ENCODE data around the gene CATSPER2. TPM values are rescaled to one million over a fixed set of nuclear protein-coding genes. Genes with fewer than 3 reads are reported as not detected.
"Not testable (repeated sequence)": the region's sequence is repeated elsewhere in the genome, so short reads cannot be mapped to it uniquely, and the experiment has no call there.

The CATSPER2 gene
- total RNA-seq, 1 donor from 2014 or later: 0.17 TPM

GRCh38 chr15:43625106-43625505 is 23.5 kb downstream of the CATSPER2 start:
- H3K4me3 ChIP-seq (ENCODE audit: low read depth, low read length): no peak overlapping the region
- DNase-seq (ENCODE audit: low read depth): no peak
- TF ChIP-seq, protein P1, sequence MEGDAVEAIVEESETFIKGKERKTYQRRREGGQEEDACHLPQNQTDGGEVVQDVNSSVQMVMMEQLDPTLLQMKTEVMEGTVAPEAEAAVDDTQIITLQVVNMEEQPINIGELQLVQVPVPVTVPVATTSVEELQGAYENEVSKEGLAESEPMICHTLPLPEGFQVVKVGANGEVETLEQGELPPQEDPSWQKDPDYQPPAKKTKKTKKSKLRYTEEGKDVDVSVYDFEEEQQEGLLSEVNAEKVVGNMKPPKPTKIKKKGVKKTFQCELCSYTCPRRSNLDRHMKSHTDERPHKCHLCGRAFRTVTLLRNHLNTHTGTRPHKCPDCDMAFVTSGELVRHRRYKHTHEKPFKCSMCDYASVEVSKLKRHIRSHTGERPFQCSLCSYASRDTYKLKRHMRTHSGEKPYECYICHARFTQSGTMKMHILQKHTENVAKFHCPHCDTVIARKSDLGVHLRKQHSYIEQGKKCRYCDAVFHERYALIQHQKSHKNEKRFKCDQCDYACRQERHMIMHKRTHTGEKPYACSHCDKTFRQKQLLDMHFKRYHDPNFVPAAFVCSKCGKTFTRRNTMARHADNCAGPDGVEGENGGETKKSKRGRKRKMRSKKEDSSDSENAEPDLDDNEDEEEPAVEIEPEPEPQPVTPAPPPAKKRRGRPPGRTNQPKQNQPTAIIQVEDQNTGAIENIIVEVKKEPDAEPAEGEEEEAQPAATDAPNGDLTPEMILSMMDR (conservative IDR thresholded peaks at IDR 0.05; ENCODE audit: low read depth, low read length): no peak

- DNase-seq (ENCODE audit: low read depth); H3K4me3 ChIP-seq (ENCODE audit: low read depth, low read length): not testable (repeated sequence)
Measured at GRCh38 chr15:43622068-43622799, 26.4 kb downstream of the CATSPER2 start.

DNA sequence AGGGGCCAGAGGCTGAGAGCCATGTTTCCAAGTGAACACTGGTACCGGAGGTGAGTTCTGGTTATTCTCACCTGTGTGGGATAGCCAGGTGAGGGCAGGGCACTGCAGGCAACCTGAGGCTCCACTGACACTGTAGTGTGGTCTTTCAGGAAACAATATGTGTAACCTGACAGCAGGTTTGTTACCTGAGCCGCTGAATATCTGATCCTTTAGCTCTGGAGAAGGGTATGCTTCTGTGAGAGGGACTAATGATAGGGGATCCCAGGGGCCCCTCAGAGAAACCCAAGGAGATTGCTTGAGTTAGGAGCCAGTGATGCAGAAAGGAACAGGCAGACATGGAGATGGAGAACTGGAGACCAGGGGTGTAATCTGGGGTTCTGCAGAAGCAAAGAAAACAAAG is 29.9 kb downstream of the CATSPER2 start, which contains the start of gene STRC:
TSS of gene STRC (minus strand) at position 101 of the 400 bp plus-strand sequence. CDS start at position 23, 78 bp downstream.
- DNase-seq (ENCODE audit: low read depth); H3K4me3 ChIP-seq (ENCODE audit: low read depth, low read length): not testable (repeated sequence)

DNA sequence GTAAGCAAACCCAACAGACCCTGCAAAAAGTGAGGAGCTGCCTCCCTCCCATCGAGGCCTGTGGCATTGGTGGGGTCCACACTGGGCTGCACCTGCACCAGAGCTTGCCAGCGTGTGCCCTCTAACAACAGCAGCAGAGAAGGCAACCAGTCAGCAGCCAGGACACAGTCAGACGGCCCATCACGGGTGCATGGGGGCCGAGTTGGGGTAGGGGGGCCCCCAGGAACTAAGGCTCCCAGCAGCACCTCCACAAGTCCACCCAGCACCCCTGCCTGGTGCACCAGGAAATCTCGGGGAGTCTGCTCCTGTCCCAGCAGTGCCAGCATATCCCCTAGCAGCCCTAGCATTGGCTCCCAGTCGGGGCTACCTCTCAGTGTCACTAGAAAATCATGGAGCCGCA is 30.9 kb downstream of the CATSPER2 start:
- not testable (repeated sequence) for DNase-seq (ENCODE audit: low read depth); H3K4me3 ChIP-seq (ENCODE audit: low read depth, low read length)

- not testable (repeated sequence) for DNase-seq (ENCODE audit: low read depth); H3K4me3 ChIP-seq (ENCODE audit: low read depth, low read length)
Measured at GRCh38 chr15:43602233-43602632, 46.4 kb downstream of the CATSPER2 start.

DNA sequence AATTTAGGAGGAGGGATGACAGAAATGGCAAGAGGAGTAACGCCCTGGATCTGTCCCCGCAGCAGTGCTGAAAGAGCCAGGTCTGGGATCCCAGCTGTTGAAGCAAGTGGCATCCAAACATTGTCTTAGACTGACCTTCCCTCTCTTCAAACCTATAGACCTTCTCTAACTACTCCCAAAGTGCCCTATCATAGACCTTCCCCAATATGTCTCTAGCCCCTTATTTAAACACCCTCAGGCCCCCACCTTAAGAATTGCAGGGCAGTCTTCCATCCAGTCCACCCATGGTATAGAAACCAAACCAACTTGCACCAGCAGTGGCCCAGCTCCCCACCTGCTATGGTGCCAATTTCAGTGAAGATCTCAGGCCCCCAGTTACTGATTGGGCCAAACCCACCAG is 48.4 kb downstream of the CATSPER2 start:
- not testable (repeated sequence) for H3K4me3 ChIP-seq (ENCODE audit: low read depth, low read length); DNase-seq (ENCODE audit: low read depth)

GRCh38 chr15:43599131-43599530 is 49.5 kb downstream of the CATSPER2 start:
- H3K4me3 ChIP-seq (ENCODE audit: low read depth, low read length); DNase-seq (ENCODE audit: low read depth): not testable (repeated sequence)

- not testable (repeated sequence) for DNase-seq (ENCODE audit: low read depth)
Measured at GRCh38 chr15:43593328-43594190, 55.1 kb downstream of the CATSPER2 start, which contains the start of gene CKMT1B. Gene CKMT1B (plus strand): TSS chr15:43594027. CDS start chr15:43594219, 192 bp downstream.

GRCh38 chr15:43592841-43593240 is 55.8 kb downstream of the CATSPER2 start:
- DNase-seq (ENCODE audit: low read depth); H3K4me3 ChIP-seq (ENCODE audit: low read depth, low read length): not testable (repeated sequence)

More at GRCh38 chr15:43593328-43594190, 55.1 kb downstream of the CATSPER2 start, which contains the start of gene CKMT1B:
- H3K4me3 ChIP-seq (ENCODE audit: low read depth, low read length): not testable (repeated sequence)

GRCh38 chr15:43589778-43590466 is 58.7 kb downstream of the CATSPER2 start, which contains the start of gene PPIP5K1:
Gene PPIP5K1 (minus strand): TSS chr15:43590208. CDS start chr15:43584504, 5,704 bp downstream.
- not testable (repeated sequence) for H3K4me3 ChIP-seq (ENCODE audit: low read depth, low read length); DNase-seq (ENCODE audit: low read depth)

Other genes starting within 250 kb of the CATSPER2 start
- 17.5 and 28.8 TPM in 2 replicates for gene TP53BP1, start 155.7 kb downstream of the CATSPER2 start, total RNA-seq
- gene MAP1A, start 131.2 kb downstream of the CATSPER2 start, total RNA-seq: 0.72 and 1.7 TPM in 2 replicates
- gene PPIP5K1, start 58.6 kb downstream of the CATSPER2 start, total RNA-seq: 5.9 and 6.7 TPM in 2 replicates
- 2.9 and 4.3 TPM in 2 replicates for gene CKMT1B, start 54.8 kb downstream of the CATSPER2 start, total RNA-seq
- gene STRC, start 30.0 kb downstream of the CATSPER2 start, total RNA-seq: 0.07 and 0.17 TPM in 2 replicates
- gene CKMT1A, start 45.0 kb upstream of the CATSPER2 start, total RNA-seq: 4.0 and 8.1 TPM in 2 replicates
- gene PDIA3, start 97.6 kb upstream of the CATSPER2 start, total RNA-seq: 216 and 243 TPM in 2 replicates
- 5.1 and 7.6 TPM in 2 replicates for gene ELL3, start 128.1 kb upstream of the CATSPER2 start, total RNA-seq
- gene SERF2, start 143.5 kb upstream of the CATSPER2 start, total RNA-seq: 621 and 1,163 TPM in 2 replicates
- not detected in 2 replicates for gene SERINC4, start 151.4 kb upstream of the CATSPER2 start, total RNA-seq
- gene HYPK, start 151.8 kb upstream of the CATSPER2 start, total RNA-seq: 15.6 and 28.0 TPM in 2 replicates
- gene MFAP1, start 175.8 kb upstream of the CATSPER2 start, total RNA-seq: 24.1 and 35.7 TPM in 2 replicates
- gene WDR76, start 178.2 kb upstream of the CATSPER2 start, total RNA-seq: 20.7 and 35.9 TPM in 2 replicates

Measured in epithelial cell of proximal tubule (primary cell).